Measurements from ENCODE around the gene RPRD1B. TPM values are rescaled to one million over a fixed set of nuclear protein-coding genes. Genes with fewer than 3 reads are reported as not detected.

Gene RPRD1B
- polyA plus RNA-seq, 3 donors from 2014 or later = 2.0 to 4.3 (median 2.1) TPM

DNA sequence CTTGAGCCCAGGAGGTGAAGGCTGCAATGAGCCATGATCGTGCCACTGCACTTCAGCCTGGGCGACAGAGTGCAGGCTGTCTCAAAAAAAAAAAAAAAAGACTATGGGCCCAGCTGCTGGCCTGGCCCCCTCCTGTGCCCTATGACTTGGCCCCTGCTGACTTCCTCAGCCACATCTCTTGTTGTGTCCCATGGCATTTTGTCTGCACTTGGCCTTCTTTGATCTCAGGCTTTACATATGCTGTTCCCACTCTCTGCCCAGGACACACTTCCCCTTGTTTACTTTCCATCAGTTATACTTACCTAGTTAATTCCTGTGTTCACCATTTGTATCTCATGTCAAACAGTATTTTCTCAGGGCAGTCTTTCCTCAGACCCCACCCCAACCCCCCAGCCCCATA is 44.5 kb downstream of the RPRD1B start:
- H3K4me1 Mint-ChIP-seq = peaks cover 4 to 31% of the 10 kb centered on the region in 2 donors
- no peak for DNase-seq
- no peak overlapping the region for H3K27ac Mint-ChIP-seq
- H3K36me3 Mint-ChIP-seq = peaks cover 15 to 35% (median 26%) of the 10 kb centered on the region in 3 donors
- no peaks in the 10 kb centered on the region for H3K9me3 Mint-ChIP-seq
- H3K27me3 Mint-ChIP-seq (ENCODE audit: low read depth in 3 of 3) = no peaks in the 10 kb centered on the region
- no peak overlapping the region for H3K4me3 Mint-ChIP-seq

DNA sequence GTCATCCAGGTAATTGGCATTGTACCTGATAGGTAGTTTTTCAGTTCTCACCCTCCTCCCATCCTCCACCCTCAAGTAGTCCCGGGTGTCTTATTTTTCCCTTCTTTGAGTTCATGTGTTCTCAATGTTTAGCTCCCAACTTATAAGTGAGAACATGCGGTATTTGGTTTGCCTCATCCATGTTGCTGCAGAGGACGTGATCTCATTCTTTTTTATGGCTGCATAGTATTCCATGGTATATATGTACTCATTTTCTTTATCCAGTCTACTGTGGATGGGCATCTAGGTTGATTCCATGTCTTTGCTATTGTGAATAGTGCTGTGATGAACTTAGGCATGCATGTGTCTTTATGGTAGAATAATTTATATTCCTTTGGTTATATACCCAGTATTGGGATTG is 45.8 kb downstream of the RPRD1B start:
- Mint-ChIP-seq H3K27me3 (ENCODE audit: low read depth in 3 of 3) (no peaks in the 10 kb centered on the region), H3K4me3 (no peak overlapping the region), H3K9me3 (no peaks in the 10 kb centered on the region), H3K36me3 (peaks cover 15 to 35% (median 26%) of the 10 kb centered on the region in 3 donors), H3K27ac (no peak overlapping the region), H3K4me1 (peaks cover 3 to 19% of the 10 kb centered on the region in 2 donors)
- DNase-seq = no peak

DNA sequence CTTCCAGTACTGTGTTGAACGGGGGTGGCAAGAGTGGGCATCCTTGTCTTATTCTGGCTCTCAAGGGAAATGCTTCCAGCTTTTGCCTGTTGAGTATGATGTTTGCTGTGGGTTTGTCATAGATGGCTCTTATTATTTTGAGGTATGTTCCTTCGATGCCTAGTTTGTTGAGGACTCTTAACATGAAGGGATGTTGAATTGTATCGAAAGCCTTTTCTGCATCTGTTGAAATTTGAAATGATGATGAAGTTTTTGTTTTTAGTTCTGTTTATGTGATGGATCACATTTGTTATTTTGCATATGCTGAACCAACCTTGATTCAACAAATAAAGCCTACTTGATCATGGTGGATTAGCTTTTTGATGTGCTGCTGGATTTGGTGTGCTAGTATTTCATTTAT is 48.0 kb downstream of the RPRD1B start:
- no peak for DNase-seq
- H3K4me3 Mint-ChIP-seq = no peak overlapping the region
- H3K27me3 Mint-ChIP-seq (ENCODE audit: low read depth in 3 of 3) = no peaks in the 10 kb centered on the region
- peaks cover 28 to 50% (median 32%) of the 10 kb centered on the region in 3 donors for H3K36me3 Mint-ChIP-seq
- peaks cover 3 to 31% of the 10 kb centered on the region in 2 donors for H3K4me1 Mint-ChIP-seq
- peak overlapping the region in 1 of 6 donors; percentile 46 for H3K27ac Mint-ChIP-seq
- H3K9me3 Mint-ChIP-seq = no peaks in the 10 kb centered on the region

DNA sequence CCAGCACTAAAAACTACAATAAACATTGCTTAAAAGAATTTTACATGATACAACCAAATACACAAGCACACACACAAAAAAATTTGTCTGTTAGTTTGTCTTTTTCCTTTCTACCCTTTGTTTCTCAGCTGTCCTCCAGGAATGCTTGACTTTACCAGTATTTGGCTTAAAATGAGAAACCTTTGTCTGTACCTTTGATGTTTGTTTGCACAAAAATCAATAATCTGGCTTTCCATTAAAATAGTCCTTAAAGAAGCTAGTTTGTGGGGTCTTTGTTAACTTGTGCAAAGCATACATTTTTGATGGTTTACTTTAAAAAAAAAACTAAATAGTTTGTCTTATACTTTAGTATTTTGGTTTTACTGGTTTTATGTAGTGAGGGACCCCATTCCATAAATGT is 49.3 kb downstream of the RPRD1B start:
- H3K27me3 Mint-ChIP-seq (ENCODE audit: low read depth in 3 of 3) = no peaks in the 10 kb centered on the region
- no peaks in the 10 kb centered on the region for H3K9me3 Mint-ChIP-seq
- H3K4me3 Mint-ChIP-seq = no peak overlapping the region
- no peak overlapping the region for H3K27ac Mint-ChIP-seq
- DNase-seq = no peak
- peaks cover 26 to 55% (median 27%) of the 10 kb centered on the region in 3 donors for H3K36me3 Mint-ChIP-seq
- peaks cover 3 to 31% of the 10 kb centered on the region in 2 donors for H3K4me1 Mint-ChIP-seq

DNA sequence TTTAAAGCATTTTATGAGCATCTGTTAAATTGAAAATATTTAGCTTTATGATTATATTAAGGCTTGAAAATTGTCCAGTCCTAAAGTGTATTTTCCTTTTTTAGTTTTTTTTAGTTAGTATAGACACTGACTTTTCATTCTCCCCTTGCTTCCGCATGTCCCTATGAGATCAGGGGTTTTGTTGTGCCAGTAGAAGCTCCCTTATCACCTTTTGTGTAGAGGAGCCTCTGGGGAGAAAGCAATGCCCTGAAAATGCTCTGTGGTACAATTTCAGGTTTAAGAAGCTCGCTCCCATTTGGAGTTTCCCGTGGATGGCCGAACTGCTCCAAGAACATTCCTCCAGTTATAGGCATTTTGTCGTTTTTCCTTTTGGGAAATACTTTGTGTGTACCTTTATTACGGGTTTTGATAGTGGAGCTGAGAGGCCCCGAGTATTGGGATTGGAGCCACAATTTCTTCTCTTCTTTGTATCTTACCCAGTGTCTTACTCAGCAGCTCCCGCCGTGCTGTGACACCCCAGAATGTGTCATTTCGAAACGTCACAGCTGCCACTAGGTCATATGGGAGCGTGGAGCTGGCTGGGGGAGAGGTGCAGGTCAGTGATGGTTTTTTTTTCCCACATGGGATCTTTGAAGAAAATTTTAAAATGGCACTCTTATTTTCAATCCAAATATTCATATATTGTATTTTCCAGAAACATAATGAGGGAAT is 49.9 kb downstream of the RPRD1B start:
- Mint-ChIP-seq H3K27me3 (ENCODE audit: low read depth in 3 of 3) (no peaks in the 10 kb centered on the region), H3K36me3 (peaks cover 32 to 57% (median 33%) of the 10 kb centered on the region in 3 donors)

DNA sequence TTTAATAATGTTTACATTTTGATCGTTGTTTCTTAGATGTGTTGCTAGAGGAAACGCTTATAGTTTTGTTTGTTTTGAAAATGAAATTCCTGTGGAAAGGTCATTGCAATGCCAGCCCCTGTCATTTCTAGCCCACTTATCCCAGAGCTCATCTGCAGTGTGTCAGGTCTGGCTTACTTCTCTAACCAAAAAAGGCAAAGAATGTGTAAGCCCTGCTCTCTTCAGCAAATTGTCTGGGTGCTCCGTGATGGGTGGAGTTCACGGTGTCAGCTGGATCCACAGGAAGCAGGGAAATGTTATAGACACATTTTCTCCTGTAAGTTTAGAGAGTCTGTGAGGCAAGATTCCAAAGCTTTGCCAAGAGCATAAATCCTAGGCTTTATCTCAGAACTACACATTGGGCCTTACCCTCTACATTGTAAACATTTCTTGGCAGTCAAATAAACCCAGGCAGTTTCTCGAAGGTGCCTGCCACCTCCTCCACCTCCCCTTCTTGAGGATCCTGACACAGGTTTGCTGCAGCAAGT is 50.9 kb downstream of the RPRD1B start:
- Mint-ChIP-seq H3K27ac (peak overlapping the region in 1 of 6 donors; percentile 30), H3K36me3 (peaks cover 28 to 50% (median 30%) of the 10 kb centered on the region in 3 donors), H3K4me1 (peaks cover 3 to 31% of the 10 kb centered on the region in 2 donors), H3K9me3 (no peaks in the 10 kb centered on the region), H3K27me3 (ENCODE audit: low read depth in 3 of 3) (no peaks in the 10 kb centered on the region), H3K4me3 (no peak overlapping the region)
- no peak for DNase-seq

More for the DNA sequence above, 49.9 kb downstream of the RPRD1B start:
- no peak overlapping the region for H3K4me3 Mint-ChIP-seq
- H3K4me1 Mint-ChIP-seq = peaks cover 3 to 31% of the 10 kb centered on the region in 2 donors
- DNase-seq = no peak
- H3K27ac Mint-ChIP-seq = no peak overlapping the region
- no peaks in the 10 kb centered on the region for H3K9me3 Mint-ChIP-seq

DNA sequence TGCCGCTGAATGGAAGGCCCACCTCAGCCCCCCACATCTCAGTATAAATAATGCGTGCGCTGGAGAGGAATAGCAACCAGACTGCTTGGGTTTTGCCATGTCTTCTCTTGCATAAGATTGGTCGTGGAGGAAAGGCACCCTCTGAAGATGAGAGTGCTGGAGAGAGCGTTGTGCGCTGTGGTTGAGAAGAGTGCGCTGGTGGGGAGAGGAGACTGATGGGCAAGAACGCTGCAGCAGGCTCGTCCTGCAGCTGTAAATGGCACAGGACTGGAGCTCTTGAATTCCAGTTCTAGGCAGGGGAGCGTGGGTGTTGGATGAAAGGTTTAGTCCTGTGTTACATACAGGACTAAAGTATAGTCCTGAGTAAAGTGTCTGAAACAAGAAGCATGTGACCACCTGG is 51.5 kb downstream of the RPRD1B start:
- H3K4me1 Mint-ChIP-seq = peaks cover 2 to 28% of the 10 kb centered on the region in 2 donors
- no peaks in the 10 kb centered on the region for H3K27me3 Mint-ChIP-seq (ENCODE audit: low read depth in 3 of 3)
- H3K36me3 Mint-ChIP-seq = peaks cover 22 to 44% (median 29%) of the 10 kb centered on the region in 3 donors
- no peak overlapping the region for H3K4me3 Mint-ChIP-seq
- no peaks in the 10 kb centered on the region for H3K9me3 Mint-ChIP-seq
- peak overlapping the region in 2 of 6 donors; percentile 32 to 71 for H3K27ac Mint-ChIP-seq
- no peak for DNase-seq

DNA sequence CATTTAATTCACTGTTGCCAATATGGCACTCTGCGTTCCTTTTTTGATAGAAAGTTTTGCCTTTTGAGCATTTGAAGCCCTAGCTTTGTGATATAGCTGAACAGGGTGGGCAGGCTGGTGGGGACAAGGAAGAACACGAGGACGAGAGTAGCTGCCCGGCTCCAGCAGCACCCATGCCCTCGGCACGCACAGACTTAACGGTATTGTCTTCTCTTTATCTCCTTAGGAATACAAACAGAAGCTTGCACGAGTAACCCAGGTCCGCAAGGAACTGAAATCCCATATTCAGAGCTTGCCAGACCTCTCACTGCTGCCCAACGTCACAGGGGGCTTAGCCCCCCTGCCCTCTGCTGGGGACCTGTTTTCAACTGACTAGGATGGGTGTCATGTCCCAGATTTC is 56.0 kb downstream of the RPRD1B start:
- Mint-ChIP-seq H3K27ac (peak overlapping the region in 4 of 6 donors; percentile 18 to 83 (median 45)), H3K9me3 (no peaks in the 10 kb centered on the region), H3K4me3 (no peak overlapping the region), H3K4me1 (peaks cover 36 to 46% of the 10 kb centered on the region in 2 donors), H3K27me3 (ENCODE audit: low read depth in 3 of 3) (peaks cover 0 to 4% (median 0%) of the 10 kb centered on the region in 3 donors), H3K36me3 (peaks cover 15 to 36% (median 31%) of the 10 kb centered on the region in 3 donors)
- DNase-seq = no peak

DNA sequence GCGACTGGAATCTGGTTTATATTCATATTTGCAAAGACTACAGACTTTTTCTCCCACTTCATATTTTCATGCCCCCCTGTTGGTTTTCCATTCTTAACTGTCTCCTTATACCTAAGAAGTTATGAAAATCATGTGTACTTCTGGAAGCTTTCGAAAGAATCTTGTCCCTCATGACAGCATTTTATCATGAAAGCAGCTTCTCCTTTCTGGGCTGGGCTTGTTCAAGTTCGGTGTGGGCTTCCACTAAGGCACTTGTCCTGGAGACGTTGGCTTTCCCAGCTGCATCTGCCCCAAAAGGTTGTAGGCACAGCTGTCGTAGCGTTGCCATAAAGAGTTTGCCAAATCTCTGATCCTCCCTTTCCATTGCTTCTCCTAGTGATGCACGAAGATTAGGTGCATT is 56.5 kb downstream of the RPRD1B start:
- Mint-ChIP-seq H3K27me3 (ENCODE audit: low read depth in 3 of 3) (peaks cover 0 to 4% (median 0%) of the 10 kb centered on the region in 3 donors), H3K4me1 (peaks cover 42 to 46% of the 10 kb centered on the region in 2 donors), H3K9me3 (no peaks in the 10 kb centered on the region), H3K4me3 (no peak overlapping the region), H3K36me3 (peaks cover 15 to 32% (median 28%) of the 10 kb centered on the region in 3 donors), H3K27ac (peak overlapping the region in 4 of 6 donors; percentile 45 to 97 (median 68))
- DNase-seq = no peak

DNA sequence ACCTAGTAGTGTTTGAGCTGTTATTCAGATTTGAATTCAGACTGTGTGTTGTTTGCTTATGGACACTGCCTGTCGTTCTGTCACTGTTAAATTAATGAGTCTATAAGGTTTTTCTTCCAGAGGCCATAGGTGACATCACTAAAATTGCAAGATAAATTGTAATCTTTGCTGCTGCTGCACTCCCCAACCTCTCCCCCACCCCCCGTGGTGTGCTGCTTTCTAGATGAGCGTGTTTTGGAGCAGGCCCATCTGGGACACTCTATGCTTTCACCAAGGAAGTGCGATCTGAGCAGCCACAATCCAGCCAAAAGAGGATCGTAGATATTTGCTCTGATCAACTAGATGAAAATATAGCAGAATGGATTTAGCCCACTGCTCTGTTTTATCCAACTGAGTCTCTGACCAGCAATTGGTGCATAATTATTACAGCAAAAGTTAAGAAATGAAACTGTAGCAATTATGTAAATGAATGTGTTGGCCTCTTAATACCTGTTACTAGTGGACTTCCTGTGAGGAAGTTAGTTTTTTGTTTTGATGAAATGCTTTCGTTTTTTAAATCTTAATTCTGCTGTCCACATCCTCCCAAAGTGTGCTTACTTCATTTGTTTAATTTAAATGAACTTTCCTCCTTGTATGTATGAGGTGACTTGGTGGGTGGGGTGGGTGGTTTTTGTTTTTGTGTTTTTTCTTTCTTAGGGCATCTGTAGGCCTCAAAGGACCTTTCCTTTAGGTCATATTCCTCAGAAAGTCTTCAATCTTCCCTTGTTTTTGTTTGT is 58.1 kb downstream of the RPRD1B start:
- H3K4me1 Mint-ChIP-seq = peaks cover 42 to 46% of the 10 kb centered on the region in 2 donors
- DNase-seq = peak; percentile 13 to 37 (median 26)
- no peaks in the 10 kb centered on the region for H3K9me3 Mint-ChIP-seq
- H3K27me3 Mint-ChIP-seq (ENCODE audit: low read depth in 3 of 3) = peaks cover 0 to 4% (median 0%) of the 10 kb centered on the region in 3 donors
- peak overlapping the region; percentile 26 to 76 (median 73) for H3K4me3 Mint-ChIP-seq
- H3K27ac Mint-ChIP-seq = peak overlapping the region; percentile 88 to 98 (median 94)
- peaks cover 9 to 20% (median 17%) of the 10 kb centered on the region in 3 donors for H3K36me3 Mint-ChIP-seq

DNA sequence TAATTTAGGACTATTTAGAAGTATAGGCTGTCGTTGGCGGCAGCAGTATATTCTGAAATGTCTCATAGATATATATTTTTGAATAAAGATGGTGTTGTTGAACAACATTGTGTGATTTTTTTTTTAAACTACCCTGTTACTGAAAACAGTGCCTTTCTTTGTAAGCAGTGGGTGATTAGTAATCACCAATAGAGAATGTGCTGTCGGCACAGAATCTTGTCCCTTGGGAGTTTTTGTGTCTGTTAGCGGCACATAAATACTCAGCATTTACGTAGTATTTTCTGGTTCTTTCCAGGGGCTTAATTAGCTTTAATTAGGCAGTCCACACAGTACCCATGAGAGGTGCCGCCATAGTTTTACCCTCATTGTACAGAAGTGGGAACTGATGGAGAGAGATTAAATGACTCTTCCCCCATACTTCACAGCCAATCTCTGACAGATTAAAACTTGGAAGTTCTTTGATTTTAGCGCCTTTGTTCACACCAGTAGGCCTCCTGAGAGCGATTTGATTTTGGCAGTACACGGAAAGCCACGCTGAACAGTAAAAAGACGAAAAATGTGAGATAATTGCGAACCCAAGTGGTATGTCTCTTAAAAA is 58.8 kb downstream of the RPRD1B start:
- peak overlapping the region; percentile 88 to 98 (median 94) for H3K27ac Mint-ChIP-seq
- peaks cover 42 to 46% of the 10 kb centered on the region in 2 donors for H3K4me1 Mint-ChIP-seq
- no peak for DNase-seq
- no peaks in the 10 kb centered on the region for H3K9me3 Mint-ChIP-seq
- peak overlapping the region; percentile 30 to 76 (median 73) for H3K4me3 Mint-ChIP-seq
- peaks cover 0 to 4% (median 0%) of the 10 kb centered on the region in 3 donors for H3K27me3 Mint-ChIP-seq (ENCODE audit: low read depth in 3 of 3)
- peaks cover 9 to 14% (median 14%) of the 10 kb centered on the region in 3 donors for H3K36me3 Mint-ChIP-seq

DNA sequence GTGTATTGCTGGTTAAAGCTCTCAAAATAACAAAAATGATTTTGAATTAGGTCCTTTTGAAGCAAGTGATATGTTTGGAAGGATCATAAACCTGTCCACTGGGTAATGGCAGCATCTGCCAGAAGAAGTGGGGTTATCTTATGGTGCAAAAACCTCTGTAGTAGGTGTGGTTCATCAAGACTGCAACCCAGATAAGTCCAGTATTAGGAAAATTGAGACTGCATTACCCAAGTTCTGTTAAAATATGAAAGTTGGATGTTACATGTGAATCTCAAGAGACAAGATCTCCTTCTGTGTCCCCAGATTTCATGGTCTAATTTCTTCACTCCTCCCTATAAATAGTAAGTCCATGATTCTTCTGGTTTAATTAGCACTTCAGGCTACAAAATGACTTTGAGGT is 59.4 kb downstream of the RPRD1B start:
- Mint-ChIP-seq H3K4me1 (peaks cover 42 to 46% of the 10 kb centered on the region in 2 donors), H3K27ac (peak overlapping the region; percentile 82 to 98 (median 92)), H3K36me3 (peaks cover 9 to 13% (median 13%) of the 10 kb centered on the region in 3 donors), H3K4me3 (peak overlapping the region in 4 of 5 donors; percentile 41 to 76 (median 50)), H3K9me3 (no peaks in the 10 kb centered on the region), H3K27me3 (ENCODE audit: low read depth in 3 of 3) (peaks cover 0 to 4% (median 0%) of the 10 kb centered on the region in 3 donors)
- DNase-seq = no peak

DNA sequence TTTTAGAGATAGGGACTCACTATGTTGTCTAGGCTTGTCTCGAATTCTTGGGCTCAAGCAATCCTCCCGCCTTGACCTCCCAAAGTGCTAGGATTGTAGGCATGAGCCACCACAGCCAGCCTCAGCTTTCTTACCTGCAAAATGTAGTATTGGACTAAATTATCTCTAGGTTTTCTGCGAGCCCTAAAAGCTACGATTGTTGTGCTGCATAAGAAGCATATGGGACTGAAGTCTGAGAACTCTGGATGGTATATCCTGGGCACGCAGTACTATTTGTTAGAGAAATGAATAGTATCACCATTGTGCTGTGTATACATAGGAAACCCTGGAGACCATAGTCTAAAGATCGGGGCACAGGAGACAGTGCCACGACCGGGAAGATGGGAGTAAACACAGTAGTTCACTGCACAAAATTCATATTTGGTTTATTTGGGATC is 60.1 kb downstream of the RPRD1B start:
- peak overlapping the region in 2 of 5 donors; percentile 9 to 47 for H3K4me3 Mint-ChIP-seq
- H3K4me1 Mint-ChIP-seq = peaks cover 42 to 46% of the 10 kb centered on the region in 2 donors
- H3K27ac Mint-ChIP-seq = peak overlapping the region; percentile 82 to 91 (median 90)

More for the DNA sequence above, 60.1 kb downstream of the RPRD1B start:
- Mint-ChIP-seq H3K27me3 (ENCODE audit: low read depth in 3 of 3) (peaks cover 0 to 4% (median 0%) of the 10 kb centered on the region in 3 donors), H3K9me3 (no peaks in the 10 kb centered on the region), H3K36me3 (peaks cover 1 to 8% (median 6%) of the 10 kb centered on the region in 3 donors)
- no peak for DNase-seq

Data from immature natural killer cell (primary cell).